WTC11 (cell line): Measurements from ENCODE around the gene USP34. TPM values are rescaled to one million over a fixed set of nuclear protein-coding genes. Genes with fewer than 3 reads are reported as not detected.

Experiments
- ATF6 ChIP-seq: sonication (generic); formaldehyde crosslinking; IDR thresholded peaks from 2 replicates; pipeline ENCODE4 v1.8.1; 2023; ENCODE audit warnings: mild to moderate bottlenecking, missing genetic modification reagents
- CTCF ChIP-seq: fragments of 200-600 bp; IDR thresholded peaks from 2 replicates; pipeline ENCODE4 v1.8.0; 2022; ENCODE audit warnings: antibody characterized with exemption
- ELF4 ChIP-seq: sonication (generic); formaldehyde crosslinking; IDR thresholded peaks from 2 replicates; pipeline ENCODE4 v1.8.1; 2022; ENCODE audit warnings: low read depth, mild to moderate bottlenecking, moderate library complexity, missing genetic modification reagents
- KAT7 ChIP-seq: sonication (generic); formaldehyde crosslinking; IDR thresholded peaks from 2 replicates; pipeline ENCODE4 v1.8.1; 2023; ENCODE audit warnings: missing genetic modification reagents, mild to moderate bottlenecking, borderline replicate concordance
- MYBL2 ChIP-seq: sonication (generic); formaldehyde crosslinking; IDR thresholded peaks from 2 replicates; pipeline ENCODE4 v1.8.1; 2023; ENCODE audit warnings: mild to moderate bottlenecking, moderate library complexity, missing genetic modification reagents
- NFYB ChIP-seq: sonication (generic); formaldehyde crosslinking; conservative IDR thresholded peaks from 2 replicates; pipeline ENCODE4 v1.8.0; 2022; ENCODE audit warnings: low read depth, missing genetic modification reagents
- NR1H2 ChIP-seq: sonication (generic); formaldehyde crosslinking; IDR thresholded peaks from 2 replicates; pipeline ENCODE4 v1.9.0; 2021; ENCODE audit warnings: mild to moderate bottlenecking, moderate library complexity, missing genetic modification reagents
- OVOL2 ChIP-seq: fragments of 250-450 bp; sonication (Bioruptor Pico); IDR thresholded peaks from 2 replicates; pipeline ENCODE4 v1.9.0; 2021; ENCODE audit warnings: mild to moderate bottlenecking, borderline replicate concordance
- SP1 ChIP-seq: sonication (generic); formaldehyde crosslinking; conservative IDR thresholded peaks from 2 replicates; pipeline ENCODE4 v1.8.1; 2022; ENCODE audit warnings: missing genetic modification reagents
- TCF7 ChIP-seq: sonication (generic); formaldehyde crosslinking; IDR thresholded peaks from 2 replicates; pipeline ENCODE4 v1.8.0; 2022; ENCODE audit warnings: mild to moderate bottlenecking, low read depth, missing genetic modification reagents, moderate library complexity
- TP53 ChIP-seq: sonication (generic); formaldehyde crosslinking; IDR thresholded peaks from 2 replicates; pipeline ENCODE4 v1.8.1; 2023; ENCODE audit warnings: mild to moderate bottlenecking, missing genetic modification reagents
- ZNF138 ChIP-seq: sonication (generic); formaldehyde crosslinking; conservative IDR thresholded peaks from 2 replicates; pipeline ENCODE4 v1.8.1; 2022; ENCODE audit warnings: mild to moderate bottlenecking, moderate library complexity, missing genetic modification reagents
- ZNF219 ChIP-seq: sonication (generic); formaldehyde crosslinking; IDR thresholded peaks from 2 replicates; pipeline ENCODE4 v1.8.0; 2023; ENCODE audit warnings: missing genetic modification reagents, mild to moderate bottlenecking, borderline replicate concordance
- ZNF232 ChIP-seq: sonication (generic); formaldehyde crosslinking; IDR thresholded peaks from 2 replicates; pipeline ENCODE4 v1.8.0; 2022; ENCODE audit warnings: mild to moderate bottlenecking, missing genetic modification reagents
- ZNF416 ChIP-seq: fragments of 250-450 bp; sonication (Bioruptor Pico); IDR thresholded peaks from 2 replicates; pipeline ENCODE4 v1.9.0; 2021; ENCODE audit warnings: mild to moderate bottlenecking, inconsistent platforms
- ZNF423 ChIP-seq: fragments of 250-450 bp; sonication (Bioruptor Pico); IDR thresholded peaks from 2 replicates; pipeline ENCODE4 v2.1.2; 2022; ENCODE audit warnings: mild to moderate bottlenecking, moderate library complexity
- ZNF512 ChIP-seq: sonication (generic); formaldehyde crosslinking; IDR thresholded peaks from 2 replicates; pipeline ENCODE4 v1.8.1; 2022; ENCODE audit warnings: missing genetic modification reagents, borderline replicate concordance
- ZNF532 ChIP-seq: fragments of 250-450 bp; sonication (Bioruptor Pico); IDR thresholded peaks from 2 replicates; pipeline ENCODE4 v1.9.0; 2021; ENCODE audit warnings: mild to moderate bottlenecking, borderline replicate concordance
- total RNA-seq: library from RNA; stranded (reverse); gene quantifications from 3 replicates; pipeline ENCODE4 v1.2.3, GENCODE V29; 2021
- TF ChIP-seq, protein P1 (sequence below): sonication (generic); formaldehyde crosslinking; IDR thresholded peaks from 2 replicates; pipeline ENCODE4 v1.8.1; 2022; ENCODE audit warnings: mild to moderate bottlenecking, missing genetic modification reagents, moderate library complexity, borderline replicate concordance
- TF ChIP-seq, protein P2 (sequence below): sonication (generic); formaldehyde crosslinking; IDR thresholded peaks from 2 replicates; pipeline ENCODE4 v1.8.0; 2022; ENCODE audit warnings: mild to moderate bottlenecking, missing genetic modification reagents
- TF ChIP-seq, protein P3 (sequence below): sonication (generic); formaldehyde crosslinking; IDR thresholded peaks from 2 replicates; pipeline ENCODE4 v1.8.1; 2022; ENCODE audit warnings: low read depth, mild to moderate bottlenecking, moderate library complexity, missing genetic modification reagents, borderline replicate concordance

Gene USP34
- total RNA-seq, 1 experiment from 2014 or later = 92.3 TPM

- TF ChIP-seq ZNF232 (CRISPR knock-in tag) (peak; percentile 84; the same call in 1 of the 2 replicates), NR1H2 (CRISPR knock-in tag) (no peak), ZNF138 (CRISPR knock-in tag) (no peak), NFYB (no peak), ZNF219 (CRISPR knock-in tag) (no peak), OVOL2 (CRISPR knock-in tag) (no peak; the same call in 1 of the 2 replicates), CTCF (no peak), MYBL2 (CRISPR knock-in tag) (peak; percentile 56), TCF7 (CRISPR knock-in tag) (peak; percentile 83; the same call in 1 of the 2 replicates), TP53 (CRISPR knock-in tag) (peak; percentile 54), ELF4 (CRISPR knock-in tag) (no peak), ZNF532 (CRISPR knock-in tag) (no peak), KAT7 (CRISPR knock-in tag) (no peak; the same call in 1 of the 2 replicates), ZNF512 (CRISPR knock-in tag) (0 out of 2 replicates have a peak, but pooled peaks have one; percentile 12), SP1 (CRISPR knock-in tag) (peak; percentile 81), ZNF416 (CRISPR knock-in tag) (0 out of 2 replicates have a peak, but pooled peaks have one; percentile 67), ZNF423 (no peak), ATF6 (CRISPR knock-in tag) (no peak)
- TF ChIP-seq, protein P1, sequence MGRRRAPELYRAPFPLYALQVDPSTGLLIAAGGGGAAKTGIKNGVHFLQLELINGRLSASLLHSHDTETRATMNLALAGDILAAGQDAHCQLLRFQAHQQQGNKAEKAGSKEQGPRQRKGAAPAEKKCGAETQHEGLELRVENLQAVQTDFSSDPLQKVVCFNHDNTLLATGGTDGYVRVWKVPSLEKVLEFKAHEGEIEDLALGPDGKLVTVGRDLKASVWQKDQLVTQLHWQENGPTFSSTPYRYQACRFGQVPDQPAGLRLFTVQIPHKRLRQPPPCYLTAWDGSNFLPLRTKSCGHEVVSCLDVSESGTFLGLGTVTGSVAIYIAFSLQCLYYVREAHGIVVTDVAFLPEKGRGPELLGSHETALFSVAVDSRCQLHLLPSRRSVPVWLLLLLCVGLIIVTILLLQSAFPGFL (CRISPR knock-in tag) = no peak; the same call in 1 of the 2 replicates
- TF ChIP-seq, protein P2, sequence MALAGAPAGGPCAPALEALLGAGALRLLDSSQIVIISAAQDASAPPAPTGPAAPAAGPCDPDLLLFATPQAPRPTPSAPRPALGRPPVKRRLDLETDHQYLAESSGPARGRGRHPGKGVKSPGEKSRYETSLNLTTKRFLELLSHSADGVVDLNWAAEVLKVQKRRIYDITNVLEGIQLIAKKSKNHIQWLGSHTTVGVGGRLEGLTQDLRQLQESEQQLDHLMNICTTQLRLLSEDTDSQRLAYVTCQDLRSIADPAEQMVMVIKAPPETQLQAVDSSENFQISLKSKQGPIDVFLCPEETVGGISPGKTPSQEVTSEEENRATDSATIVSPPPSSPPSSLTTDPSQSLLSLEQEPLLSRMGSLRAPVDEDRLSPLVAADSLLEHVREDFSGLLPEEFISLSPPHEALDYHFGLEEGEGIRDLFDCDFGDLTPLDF = peak; percentile 64; the same call in 1 of the 2 replicates
- TF ChIP-seq, protein P3, sequence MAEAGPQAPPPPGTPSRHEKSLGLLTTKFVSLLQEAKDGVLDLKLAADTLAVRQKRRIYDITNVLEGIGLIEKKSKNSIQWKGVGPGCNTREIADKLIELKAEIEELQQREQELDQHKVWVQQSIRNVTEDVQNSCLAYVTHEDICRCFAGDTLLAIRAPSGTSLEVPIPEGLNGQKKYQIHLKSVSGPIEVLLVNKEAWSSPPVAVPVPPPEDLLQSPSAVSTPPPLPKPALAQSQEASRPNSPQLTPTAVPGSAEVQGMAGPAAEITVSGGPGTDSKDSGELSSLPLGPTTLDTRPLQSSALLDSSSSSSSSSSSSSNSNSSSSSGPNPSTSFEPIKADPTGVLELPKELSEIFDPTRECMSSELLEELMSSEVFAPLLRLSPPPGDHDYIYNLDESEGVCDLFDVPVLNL (CRISPR knock-in tag) = peak; percentile 67; the same call in 1 of the 2 replicates
Measured at GRCh38 chr2:61176755-61177726, 293.8 kb downstream of the USP34 start (continued).
